Measurements from ENCODE around the gene CHST14.
"Not testable (repeated sequence)": the region's sequence is repeated elsewhere in the genome, so short reads cannot be mapped to it uniquely, and the experiment has no call there.

CHST14 gene

DNA sequence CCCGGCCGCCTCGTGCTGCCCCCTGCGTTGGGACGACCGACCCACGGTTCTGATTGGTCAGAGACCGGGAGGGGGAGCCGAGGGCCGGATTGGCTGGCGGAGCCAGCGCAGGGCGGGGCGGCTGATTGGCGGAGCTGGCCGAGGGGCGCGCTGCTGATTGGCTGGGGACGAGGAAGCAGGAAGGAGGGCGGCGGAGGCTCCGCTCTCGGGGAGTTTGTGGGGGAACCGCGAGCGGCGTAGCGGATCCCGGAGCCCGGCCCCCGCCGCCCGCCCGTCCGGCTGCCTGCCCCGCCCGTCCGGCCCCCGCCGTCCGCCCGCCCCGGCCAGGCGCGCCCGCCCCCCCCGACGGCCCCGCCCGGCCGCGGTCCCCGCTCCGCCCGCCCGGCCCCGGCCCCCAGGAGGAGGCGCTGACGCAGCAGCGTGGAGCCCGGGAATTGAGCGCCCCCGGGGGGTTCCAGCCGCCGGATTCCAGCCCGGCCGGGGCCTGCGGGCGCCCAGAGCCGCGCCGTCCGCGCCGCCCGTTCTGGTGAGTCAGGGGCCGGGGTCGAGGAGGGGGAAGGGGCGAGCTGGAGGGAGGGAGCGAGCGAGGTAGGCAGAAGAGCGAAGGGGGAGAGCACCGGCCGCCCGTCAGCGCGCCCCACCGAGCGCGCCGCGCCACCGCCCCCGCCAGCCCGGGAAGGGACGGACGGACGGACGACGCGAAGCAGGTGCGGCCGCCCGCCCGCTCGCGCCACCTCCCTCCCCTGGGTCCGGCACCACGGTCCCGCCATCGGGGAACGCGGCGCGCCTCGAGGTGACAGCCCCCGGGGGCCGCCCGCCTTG lies 29.8 kb upstream of the CHST14 start, which contains the start of gene BAHD1:
BAHD1 (plus strand) TSS at position 211 of the 822 bp plus-strand sequence. CDS start 17,512 bp downstream, outside the sequence.
- peak; percentile 89 to 96 (median 94) for DNase-seq (ENCODE audit: low read depth in 3 of 3)

DNA sequence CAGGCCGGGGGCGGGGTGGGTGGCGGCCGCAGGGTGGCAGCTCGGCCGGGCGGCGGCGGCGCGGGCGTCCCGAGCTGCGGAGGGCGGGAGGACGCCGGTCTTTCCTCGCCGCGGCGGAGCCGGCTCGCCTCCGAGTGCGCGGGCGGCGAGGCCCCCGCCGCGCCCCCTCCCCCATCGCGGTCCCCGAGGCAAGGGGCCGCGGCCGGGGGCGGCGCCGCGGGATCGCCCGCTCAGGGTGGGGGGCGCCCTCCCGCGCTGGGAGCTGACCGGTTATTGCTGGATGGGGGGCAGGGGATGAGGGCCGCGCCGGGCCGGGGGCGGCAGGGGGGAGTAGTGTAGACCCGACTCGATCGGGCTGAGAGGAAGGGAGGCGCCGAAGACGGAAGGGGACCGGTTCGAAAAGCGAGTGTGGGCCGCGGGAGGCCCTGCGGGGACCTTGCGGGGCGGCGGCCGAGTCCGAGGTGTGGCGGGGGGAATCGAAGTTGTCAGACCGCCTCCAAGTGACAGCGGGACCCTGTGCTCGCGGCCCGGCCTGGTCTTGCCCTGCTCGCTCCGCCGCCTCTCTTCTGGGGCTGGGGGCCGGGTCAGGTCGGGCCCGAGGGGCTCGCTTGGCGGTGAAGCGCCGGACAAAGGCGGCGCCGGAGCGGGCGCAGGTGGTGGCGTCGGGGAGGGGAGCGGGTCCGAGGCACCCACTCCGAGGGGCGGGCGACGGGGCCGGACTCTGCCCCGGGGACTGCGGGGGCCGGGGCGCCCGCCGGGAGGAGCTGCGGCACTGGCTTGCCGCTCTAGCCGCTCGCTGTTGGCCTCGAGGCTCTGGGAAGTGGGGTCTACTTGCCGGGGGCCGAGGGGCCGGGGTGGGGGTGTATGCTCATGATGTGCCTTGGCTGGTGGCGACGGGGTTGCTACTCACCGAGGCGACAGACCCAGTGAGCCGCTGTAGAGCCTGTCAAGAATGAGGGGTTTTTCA lies 28.9 kb upstream of the CHST14 start:
- DNase-seq (ENCODE audit: low read depth in 3 of 3) = peak in 1 of 3 donors; percentile 27

DNA sequence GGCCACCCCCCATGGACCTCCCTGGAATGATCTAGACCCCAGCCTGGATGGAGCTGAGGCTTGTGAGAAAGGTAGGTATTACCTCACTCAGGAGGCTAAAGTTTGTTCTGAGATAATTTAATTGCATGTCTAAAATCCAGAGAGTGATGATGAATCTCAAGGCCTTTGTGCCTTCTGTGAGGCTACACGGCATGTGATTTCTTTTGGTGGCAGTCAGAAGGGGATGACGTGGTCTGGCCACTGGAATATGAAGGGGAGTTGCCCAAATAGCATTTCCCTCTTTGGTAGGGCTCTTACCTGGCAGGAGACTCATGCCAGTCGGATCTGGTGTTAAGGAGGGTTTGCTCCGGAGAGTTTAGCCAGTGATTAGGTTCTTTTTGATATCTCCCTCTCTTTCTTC lies 27.5 kb upstream of the CHST14 start:
- no peak for DNase-seq (ENCODE audit: low read depth in 3 of 3)

- no peak for DNase-seq (ENCODE audit: low read depth in 3 of 3)
Measured at GRCh38 chr15:40443846-40444245, 26.9 kb upstream of the CHST14 start.

GRCh38 chr15:40444736-40445135 lies 26.0 kb upstream of the CHST14 start:
- no peak for DNase-seq (ENCODE audit: low read depth in 3 of 3)

GRCh38 chr15:40445421-40445922 lies 25.3 kb upstream of the CHST14 start:
- no peak for DNase-seq (ENCODE audit: low read depth in 3 of 3)

DNA sequence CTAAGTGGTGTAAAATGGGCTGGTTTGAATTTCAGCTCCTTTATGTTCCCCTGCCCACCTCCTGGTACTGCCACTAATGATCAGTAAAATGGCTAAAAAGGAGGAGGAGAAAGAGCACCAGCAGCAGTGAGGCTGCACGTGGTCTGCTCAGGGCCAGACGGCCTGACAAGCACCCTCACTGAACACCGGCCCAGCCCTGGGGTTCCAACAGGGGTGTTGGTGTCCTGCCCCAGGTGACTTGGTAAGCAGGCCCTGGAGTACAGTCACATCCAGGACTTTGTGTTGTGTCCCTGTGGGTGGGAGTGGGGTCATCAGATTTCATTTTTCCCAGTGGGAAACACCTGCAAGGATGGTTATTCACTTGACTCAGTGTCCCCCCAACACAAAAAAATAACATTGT lies 24.6 kb upstream of the CHST14 start:
- DNase-seq (ENCODE audit: low read depth in 3 of 3) = no peak

- no peak for DNase-seq (ENCODE audit: low read depth in 3 of 3)
Measured at GRCh38 chr15:40448354-40448753, 22.4 kb upstream of the CHST14 start.

- no peak for DNase-seq (ENCODE audit: low read depth in 3 of 3)
Measured at GRCh38 chr15:40449275-40449674, 21.5 kb upstream of the CHST14 start.

- DNase-seq (ENCODE audit: low read depth in 3 of 3) = no peak
Measured at GRCh38 chr15:40450047-40450446, 20.7 kb upstream of the CHST14 start.

DNA sequence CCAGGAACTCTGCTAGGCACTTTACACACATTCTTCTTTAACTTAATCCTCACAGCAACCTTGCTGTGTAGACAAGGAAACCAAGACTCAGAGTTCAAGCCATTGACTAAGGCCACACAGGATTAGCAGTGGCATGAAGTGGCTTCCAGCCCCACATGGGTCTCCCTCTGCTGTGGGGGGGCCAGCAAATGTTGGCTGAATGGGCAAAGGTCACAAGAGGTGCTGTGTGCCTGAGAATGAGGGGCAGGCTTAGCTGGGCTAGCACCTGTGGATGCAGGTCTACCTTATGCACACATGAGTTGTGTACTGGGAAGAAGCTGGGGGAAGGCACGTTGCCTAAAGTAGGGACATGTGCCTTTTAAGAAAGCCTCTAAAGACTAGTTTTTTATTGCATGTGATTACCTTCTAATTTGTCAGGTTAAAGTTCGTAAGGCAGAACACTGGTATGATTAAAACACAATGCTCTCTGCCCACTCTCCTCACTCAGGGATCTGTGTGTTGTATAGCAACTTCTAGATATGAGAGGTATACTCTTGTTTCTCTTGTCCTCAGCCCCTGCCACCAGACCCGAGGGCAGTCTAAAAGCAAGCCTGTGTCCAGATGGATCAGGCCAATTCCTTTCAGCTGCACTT lies 19.1 kb upstream of the CHST14 start:
- DNase-seq (ENCODE audit: low read depth in 3 of 3) = no peak

- no peak for DNase-seq (ENCODE audit: low read depth in 3 of 3)
Measured at GRCh38 chr15:40452296-40453090, 18.3 kb upstream of the CHST14 start.

DNA sequence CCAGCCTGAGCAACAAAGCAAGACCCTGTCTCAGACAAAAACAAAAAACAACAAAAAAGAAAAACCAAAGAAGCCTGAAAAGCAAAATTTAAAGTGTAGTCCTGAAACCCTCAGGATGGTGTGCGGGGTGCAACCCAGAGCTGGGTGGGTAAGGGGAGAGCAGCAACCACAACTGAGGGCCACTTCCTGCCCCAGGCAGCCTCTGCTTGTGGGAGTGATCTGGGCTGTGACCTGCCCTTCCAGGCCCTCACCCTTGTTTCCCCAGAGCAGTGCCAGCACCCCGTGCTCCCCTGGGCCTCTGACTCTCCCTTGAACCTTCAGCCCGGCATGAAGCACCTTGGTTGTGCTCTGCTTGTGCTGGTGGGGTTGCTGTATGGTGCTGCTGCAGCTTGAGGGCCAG lies 16.8 kb upstream of the CHST14 start:
- DNase-seq (ENCODE audit: low read depth in 3 of 3) = not testable (repeated sequence)

DNA sequence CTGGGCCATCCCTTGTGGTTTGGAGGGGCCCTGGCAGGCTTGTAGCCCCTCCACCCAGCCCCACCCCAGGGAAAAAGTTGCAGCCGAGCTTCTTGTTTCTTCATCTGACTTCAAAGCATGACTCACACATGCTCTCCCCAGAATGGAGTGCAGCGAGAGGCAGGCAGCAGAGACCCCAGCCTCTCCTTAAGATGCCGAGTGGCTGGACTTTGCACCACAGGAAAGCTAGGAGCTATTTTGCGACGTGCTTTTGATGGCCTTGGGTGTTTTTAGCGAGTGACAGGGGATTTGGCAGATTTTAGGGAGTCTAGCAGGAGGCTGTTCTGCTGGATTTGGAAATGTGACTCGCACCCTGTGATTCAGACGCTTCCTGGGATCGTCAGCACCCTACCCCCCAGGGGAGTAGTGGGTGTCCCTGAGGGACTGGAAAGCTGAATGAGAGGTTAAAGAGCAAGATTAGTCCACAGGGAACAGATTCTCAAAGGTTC lies 15.8 kb upstream of the CHST14 start:
- DNase-seq (ENCODE audit: low read depth in 3 of 3) = no peak

DNA sequence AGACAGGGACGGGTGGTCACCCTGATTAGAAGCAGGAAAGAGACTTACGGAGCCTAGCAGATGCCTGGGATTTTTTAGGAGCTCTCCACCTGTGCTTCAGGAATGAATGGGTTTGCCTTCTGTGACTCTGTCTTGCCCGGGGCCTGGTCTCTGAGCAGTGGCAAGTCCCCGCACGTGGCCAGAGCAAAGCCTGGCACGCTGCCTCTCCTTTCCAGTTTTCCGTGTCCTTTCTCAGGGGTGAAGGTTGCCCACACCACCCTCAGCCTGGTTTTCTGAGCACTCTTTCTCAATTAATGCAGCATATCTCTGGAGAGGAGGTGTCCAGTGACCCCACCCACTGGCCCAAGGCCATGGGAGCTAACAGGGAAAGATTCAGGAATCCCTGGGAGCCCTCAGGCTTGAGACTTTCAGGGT lies 14.5 kb upstream of the CHST14 start:
- DNase-seq (ENCODE audit: low read depth in 3 of 3) = no peak

GRCh38 chr15:40456738-40457137 lies 14.0 kb upstream of the CHST14 start:
- no peak for DNase-seq (ENCODE audit: low read depth in 3 of 3)

GRCh38 chr15:40458495-40459371 lies 12.1 kb upstream of the CHST14 start:
- DNase-seq (ENCODE audit: low read depth in 3 of 3) = no peak

- DNase-seq (ENCODE audit: low read depth in 3 of 3) = no peak
Measured at GRCh38 chr15:40459391-40460015, 11.3 kb upstream of the CHST14 start.

- DNase-seq (ENCODE audit: low read depth in 3 of 3) = no peak
Measured at GRCh38 chr15:40460404-40460803, 10.4 kb upstream of the CHST14 start.
